Measurements from ENCODE around the gene MRPS11. TPM values are rescaled to one million over a fixed set of nuclear protein-coding genes. Genes with fewer than 3 reads are reported as not detected.
A peak's percentile ranks its signal among the peaks of the same experiment; 100 is the strongest.

The MRPS11 gene
- total RNA-seq, 5 donors from 2014 or later (not counting 1 experiment from before 2014, with no cell fraction given) = 16.7 to 33.0 (median 27.4) TPM

- Mint-ChIP-seq H3K36me3 (peaks cover 4% of the 10 kb centered on the region), H3K9me3 (no peaks in the 10 kb centered on the region), H3K27ac (no peak overlapping the region), H3K27me3 (peaks cover 0 to 6% of the 10 kb centered on the region in 2 donors), H3K4me3 (no peak overlapping the region), H3K4me1 (peaks cover 5 to 7% (median 6%) of the 10 kb centered on the region in 3 donors)
- peaks cover 0 to 10% of the 10 kb centered on the region in 2 experiments for H3K4me1 ChIP-seq (ENCODE audit: control insufficient read depth in 1 of 2, extremely low read depth in 1 of 2, insufficient read depth in 2 of 2, low read length in 2 of 2)
- ATAC-seq (replicated peaks in 1 of 4) (no peak), DNase-seq (no peak)
- CTCF ChIA-PET = no interaction called here
- H3K27me3 ChIP-seq (replicated peaks in 1 of 2; ENCODE audit: control insufficient read depth in 2 of 2, extremely low read depth in 1 of 2, insufficient read depth in 2 of 2, low read length in 1 of 2) = peaks cover 0 to 14% of the 10 kb centered on the region in 2 experiments
- POLR2A ChIA-PET = no interaction called here
- 73% methylated on average over 1 of the region's 1 CpG for WGBS (ENCODE audit: insufficient coverage)
- H3K9me3 ChIP-seq = no peaks in the 10 kb centered on the region
- no peak overlapping the region for H3K27ac ChIP-seq (ENCODE audit: low read length)
- H3K4me3 ChIP-seq (ENCODE audit: control insufficient read depth in 1 of 2, extremely low read depth in 1 of 2, low read length in 1 of 2) = no peak overlapping the region
- H3K36me3 ChIP-seq (ENCODE audit: control insufficient read depth in 2 of 2, extremely low read depth in 1 of 2, insufficient read depth in 1 of 2, low read length in 1 of 2) = peaks cover 0 to 7% of the 10 kb centered on the region in 2 donors
Observed at GRCh38 chr15:88453651-88454050, 13.9 kb upstream of the MRPS11 start.

GRCh38 chr15:88454236-88454635 is 13.3 kb upstream of the MRPS11 start:
- POLR2A ChIA-PET = no interaction called here
- no peak overlapping the region for H3K4me3 ChIP-seq (ENCODE audit: control insufficient read depth in 1 of 2, extremely low read depth in 1 of 2, low read length in 1 of 2)
- H3K4me3 Mint-ChIP-seq = no peak overlapping the region
- no peaks in the 10 kb centered on the region for H3K9me3 ChIP-seq
- H3K36me3 Mint-ChIP-seq = peaks cover 9% of the 10 kb centered on the region
- peaks cover 0 to 13% of the 10 kb centered on the region in 2 donors for H3K36me3 ChIP-seq (ENCODE audit: control insufficient read depth in 2 of 2, extremely low read depth in 1 of 2, insufficient read depth in 1 of 2, low read length in 1 of 2)
- no peak for ATAC-seq (replicated peaks in 1 of 4)
- CTCF ChIA-PET = interaction anchor here in 1 of 2 donors (0.9 to 1.2 kb wide), 3 partner anchors 11 to 208 kb away, joined by 3 to 4 read pairs (median 3); no protein-coding TSS in a partner anchor
- no peak overlapping the region for H3K27ac ChIP-seq (ENCODE audit: low read length)
- no peak overlapping the region for H3K27ac Mint-ChIP-seq
- DNase-seq = no peak
- H3K27me3 Mint-ChIP-seq = peaks cover 0 to 6% of the 10 kb centered on the region in 2 donors
- peaks cover 0 to 10% of the 10 kb centered on the region in 2 experiments for H3K4me1 ChIP-seq (ENCODE audit: control insufficient read depth in 1 of 2, extremely low read depth in 1 of 2, insufficient read depth in 2 of 2, low read length in 2 of 2)
- peaks cover 5 to 7% (median 6%) of the 10 kb centered on the region in 3 donors for H3K4me1 Mint-ChIP-seq
- peaks cover 0 to 8% of the 10 kb centered on the region in 2 experiments for H3K27me3 ChIP-seq (replicated peaks in 1 of 2; ENCODE audit: control insufficient read depth in 2 of 2, extremely low read depth in 1 of 2, insufficient read depth in 2 of 2, low read length in 1 of 2)
- WGBS (ENCODE audit: insufficient coverage) = 56% methylated on average over 1 of the region's 1 CpG
- no peaks in the 10 kb centered on the region for H3K9me3 Mint-ChIP-seq

- DNase-seq (peak in 26 of 35 experiments; percentile 3 to 60 (median 24)), ATAC-seq (replicated peaks in 1 of 4) (peak; percentile 78 to 88 (median 80))
- ChIA-PET POLR2A (no interaction called here), CTCF (interaction anchor here in 1 of 2 donors (0.9 to 1.2 kb wide), 3 partner anchors 10 to 209 kb away, joined by 3 to 4 read pairs (median 3); no protein-coding TSS in a partner anchor)
- 40% methylated on average over 8 of the region's 9 CpGs for WGBS (ENCODE audit: insufficient coverage)
- no peaks in the 10 kb centered on the region for H3K9me3 Mint-ChIP-seq
- Histone ChIP-seq H3K27ac (ENCODE audit: low read length) (no peak overlapping the region), H3K4me1 (ENCODE audit: control insufficient read depth in 1 of 2, extremely low read depth in 1 of 2, insufficient read depth in 2 of 2, low read length in 2 of 2) (peaks cover 0 to 8% of the 10 kb centered on the region in 2 experiments), H3K36me3 (ENCODE audit: control insufficient read depth in 2 of 2, extremely low read depth in 1 of 2, insufficient read depth in 1 of 2, low read length in 1 of 2) (peaks cover 7 to 22% of the 10 kb centered on the region in 2 donors), H3K4me3 (ENCODE audit: control insufficient read depth in 1 of 2, extremely low read depth in 1 of 2, low read length in 1 of 2) (no peak overlapping the region), H3K9me3 (no peaks in the 10 kb centered on the region), H3K27me3 (replicated peaks in 1 of 2; ENCODE audit: control insufficient read depth in 2 of 2, extremely low read depth in 1 of 2, insufficient read depth in 2 of 2, low read length in 1 of 2) (peaks cover 0 to 1% of the 10 kb centered on the region in 2 experiments)
- no peak overlapping the region for H3K4me3 Mint-ChIP-seq
- peaks cover 0 to 1% of the 10 kb centered on the region in 2 donors for H3K27me3 Mint-ChIP-seq
- peak overlapping the region in 1 of 2 donors; percentile 73 for H3K27ac Mint-ChIP-seq
- peaks cover 15% of the 10 kb centered on the region for H3K36me3 Mint-ChIP-seq
- H3K4me1 Mint-ChIP-seq = peaks cover 2 to 3% (median 3%) of the 10 kb centered on the region in 3 donors
Observed at GRCh38 chr15:88454867-88455810, 12.4 kb upstream of the MRPS11 start.

- Histone ChIP-seq H3K4me3 (ENCODE audit: control insufficient read depth in 1 of 2, extremely low read depth in 1 of 2, low read length in 1 of 2) (no peak overlapping the region), H3K4me1 (ENCODE audit: control insufficient read depth in 1 of 2, extremely low read depth in 1 of 2, insufficient read depth in 2 of 2, low read length in 2 of 2) (peaks cover 0 to 7% of the 10 kb centered on the region in 2 experiments), H3K9me3 (no peaks in the 10 kb centered on the region), H3K36me3 (ENCODE audit: control insufficient read depth in 2 of 2, extremely low read depth in 1 of 2, insufficient read depth in 1 of 2, low read length in 1 of 2) (peaks cover 10 to 37% of the 10 kb centered on the region in 2 donors), H3K27ac (ENCODE audit: low read length) (no peak overlapping the region), H3K27me3 (replicated peaks in 1 of 2; ENCODE audit: control insufficient read depth in 2 of 2, extremely low read depth in 1 of 2, insufficient read depth in 2 of 2, low read length in 1 of 2) (no peaks in the 10 kb centered on the region)
- ATAC-seq (replicated peaks in 1 of 4) = no peak
- Mint-ChIP-seq H3K27me3 (no peaks in the 10 kb centered on the region), H3K36me3 (peaks cover 21% of the 10 kb centered on the region), H3K9me3 (no peaks in the 10 kb centered on the region), H3K4me3 (no peak overlapping the region), H3K4me1 (peaks cover 0 to 2% (median 2%) of the 10 kb centered on the region in 3 donors), H3K27ac (no peak overlapping the region)
- ChIA-PET CTCF (interaction anchor here in 1 of 2 donors (0.5 to 0.6 kb wide), 2 partner anchors 208 to 854 kb away, joined by 3 read pairs; no protein-coding TSS in a partner anchor), POLR2A (no interaction called here)
- 92% methylated on average over 2 of the region's 3 CpGs for WGBS (ENCODE audit: insufficient coverage)
- no peak for DNase-seq
Observed at GRCh38 chr15:88456733-88457132, 10.8 kb upstream of the MRPS11 start.

- 69% methylated on average over 1 of the region's 2 CpGs for WGBS (ENCODE audit: insufficient coverage)
- Mint-ChIP-seq H3K27me3 (no peaks in the 10 kb centered on the region), H3K27ac (no peak overlapping the region), H3K36me3 (peaks cover 29% of the 10 kb centered on the region), H3K4me3 (no peak overlapping the region), H3K4me1 (peaks cover 15 to 37% (median 37%) of the 10 kb centered on the region in 3 donors), H3K9me3 (no peaks in the 10 kb centered on the region)
- no peaks in the 10 kb centered on the region for H3K9me3 ChIP-seq
- no peak overlapping the region for H3K4me3 ChIP-seq (ENCODE audit: control insufficient read depth in 1 of 2, extremely low read depth in 1 of 2, low read length in 1 of 2)
- H3K36me3 ChIP-seq (ENCODE audit: control insufficient read depth in 2 of 2, extremely low read depth in 1 of 2, insufficient read depth in 1 of 2, low read length in 1 of 2) = peaks cover 14 to 57% of the 10 kb centered on the region in 2 donors
- no peak overlapping the region for H3K27ac ChIP-seq (ENCODE audit: low read length)
- ChIA-PET CTCF (interaction anchor here (0.6 to 1.0 kb wide), 3 partner anchors 11 to 666 kb away, joined by 3 to 5 read pairs (median 3); no protein-coding TSS in a partner anchor), POLR2A (interaction anchor here in 1 of 2 donors (0.5 to 0.6 kb wide), 2 partner anchors 11 to 204 kb away, joined by 6 to 13 read pairs; no protein-coding TSS in a partner anchor)
- H3K27me3 ChIP-seq (replicated peaks in 1 of 2; ENCODE audit: control insufficient read depth in 2 of 2, extremely low read depth in 1 of 2, insufficient read depth in 2 of 2, low read length in 1 of 2) = no peaks in the 10 kb centered on the region
- ATAC-seq (replicated peaks in 1 of 4) (no peak), DNase-seq (no peak)
- peaks cover 19 to 20% of the 10 kb centered on the region in 2 experiments for H3K4me1 ChIP-seq (ENCODE audit: control insufficient read depth in 1 of 2, extremely low read depth in 1 of 2, insufficient read depth in 2 of 2, low read length in 2 of 2)
Observed at GRCh38 chr15:88463870-88464532, 3.5 kb upstream of the MRPS11 start.
